Measurements from ENCODE around the gene CFAP61.

Gene CFAP61

GRCh38 chr20:20367575-20368417 lies 315.5 kb downstream of the CFAP61 start, which contains the start of gene INSM1:
Gene INSM1, plus strand, starts transcription at chr20:20368104. Its CDS starts 164 bp downstream, at chr20:20368268.
- no peak for DNase-seq

DNA sequence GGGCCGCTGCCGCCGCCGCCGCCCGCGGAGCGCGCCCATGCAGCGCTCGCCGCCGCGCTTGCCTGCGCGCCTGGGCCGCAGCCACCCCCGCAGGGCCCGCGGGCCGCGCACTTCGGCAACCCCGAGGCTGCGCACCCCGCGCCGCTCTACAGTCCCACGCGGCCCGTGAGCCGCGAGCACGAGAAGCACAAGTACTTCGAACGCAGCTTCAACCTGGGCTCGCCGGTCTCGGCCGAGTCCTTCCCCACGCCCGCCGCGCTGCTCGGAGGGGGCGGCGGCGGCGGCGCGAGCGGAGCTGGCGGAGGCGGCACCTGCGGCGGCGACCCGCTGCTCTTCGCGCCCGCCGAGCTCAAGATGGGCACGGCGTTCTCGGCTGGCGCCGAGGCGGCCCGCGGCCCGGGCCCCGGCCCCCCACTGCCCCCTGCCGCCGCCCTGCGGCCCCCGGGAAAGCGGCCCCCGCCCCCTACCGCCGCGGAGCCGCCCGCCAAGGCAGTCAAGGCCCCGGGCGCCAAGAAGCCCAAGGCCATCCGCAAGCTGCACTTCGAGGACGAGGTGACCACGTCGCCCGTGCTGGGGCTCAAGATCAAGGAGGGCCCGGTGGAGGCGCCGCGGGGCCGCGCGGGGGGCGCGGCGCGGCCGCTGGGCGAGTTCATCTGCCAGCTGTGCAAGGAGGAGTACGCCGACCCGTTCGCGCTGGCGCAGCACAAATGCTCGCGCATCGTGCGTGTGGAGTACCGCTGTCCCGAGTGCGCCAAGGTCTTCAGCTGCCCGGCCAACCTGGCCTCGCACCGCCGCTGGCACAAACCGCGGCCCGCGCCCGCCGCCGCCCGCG lies 316.3 kb downstream of the CFAP61 start:
- DNase-seq: no peak

DNA sequence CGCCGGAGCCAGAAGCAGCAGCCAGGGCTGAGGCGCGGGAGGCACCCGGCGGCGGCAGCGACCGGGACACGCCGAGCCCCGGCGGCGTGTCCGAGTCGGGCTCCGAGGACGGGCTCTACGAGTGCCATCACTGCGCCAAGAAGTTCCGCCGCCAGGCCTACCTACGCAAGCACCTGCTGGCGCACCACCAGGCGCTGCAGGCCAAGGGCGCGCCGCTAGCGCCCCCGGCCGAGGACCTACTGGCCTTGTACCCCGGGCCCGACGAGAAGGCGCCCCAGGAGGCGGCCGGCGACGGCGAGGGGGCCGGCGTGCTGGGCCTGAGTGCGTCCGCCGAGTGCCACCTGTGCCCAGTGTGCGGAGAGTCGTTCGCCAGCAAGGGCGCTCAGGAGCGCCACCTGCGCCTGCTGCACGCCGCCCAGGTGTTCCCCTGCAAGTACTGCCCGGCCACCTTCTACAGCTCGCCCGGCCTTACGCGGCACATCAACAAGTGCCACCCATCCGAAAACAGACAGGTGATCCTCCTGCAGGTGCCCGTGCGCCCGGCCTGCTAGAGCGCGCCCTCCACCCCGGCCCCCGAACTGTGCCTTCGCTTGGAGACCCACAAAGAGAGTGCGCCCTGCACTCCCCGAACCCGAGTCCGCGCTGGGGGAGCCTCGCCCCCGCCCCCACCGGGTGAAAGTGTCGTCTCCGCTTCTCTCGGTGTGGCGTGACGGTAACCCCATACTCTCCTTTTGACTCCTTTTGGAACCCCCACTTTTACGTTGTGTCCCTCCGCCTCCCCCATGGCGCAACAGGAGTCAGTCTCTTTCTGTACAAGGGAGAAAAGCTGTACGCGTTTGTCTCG lies 317.1 kb downstream of the CFAP61 start:
- no peak for DNase-seq

DNA sequence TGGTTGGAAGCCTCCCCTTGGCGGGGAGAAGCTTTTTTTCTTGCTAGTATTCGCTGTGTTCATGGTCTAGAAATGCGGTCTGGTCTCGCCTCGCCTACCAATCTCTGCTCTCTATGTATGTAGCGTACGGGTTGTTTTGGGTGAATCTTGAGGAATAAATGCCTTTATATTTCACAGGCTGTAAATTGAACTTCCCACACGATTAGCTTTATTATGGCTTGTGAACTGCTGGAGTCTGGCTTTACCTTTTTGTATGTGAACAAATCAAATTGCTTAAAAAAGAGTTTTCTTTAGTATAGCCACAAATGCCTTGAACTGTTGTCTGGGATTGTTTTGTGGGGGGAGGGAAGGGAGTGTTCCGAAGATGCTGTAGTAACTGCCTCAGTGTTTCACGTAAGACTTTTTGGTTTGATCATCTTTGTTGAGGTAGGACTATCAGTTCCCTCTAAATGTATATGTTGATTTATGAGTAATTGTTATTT lies 317.8 kb downstream of the CFAP61 start:
- no peak for DNase-seq

DNA sequence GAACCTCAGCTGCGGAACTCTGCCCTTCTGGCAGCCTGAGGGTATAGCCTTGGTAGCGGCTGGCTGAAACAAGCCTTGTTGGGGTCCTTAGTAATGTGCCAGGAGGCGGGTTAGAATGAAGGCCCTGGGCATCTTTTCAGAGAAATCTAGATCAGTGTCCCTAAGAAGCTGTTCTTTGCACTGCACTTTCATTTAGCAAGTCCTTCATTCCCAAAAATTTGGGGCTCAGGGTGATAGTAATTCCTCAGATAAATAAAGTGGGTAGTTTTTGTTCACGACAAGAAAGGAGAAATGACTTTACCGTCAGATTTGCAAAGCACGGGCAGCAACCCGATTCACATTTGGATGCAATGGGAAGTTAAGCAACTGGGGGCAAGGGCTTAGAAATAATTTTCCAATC lies 318.8 kb downstream of the CFAP61 start:
- DNase-seq: no peak

DNA sequence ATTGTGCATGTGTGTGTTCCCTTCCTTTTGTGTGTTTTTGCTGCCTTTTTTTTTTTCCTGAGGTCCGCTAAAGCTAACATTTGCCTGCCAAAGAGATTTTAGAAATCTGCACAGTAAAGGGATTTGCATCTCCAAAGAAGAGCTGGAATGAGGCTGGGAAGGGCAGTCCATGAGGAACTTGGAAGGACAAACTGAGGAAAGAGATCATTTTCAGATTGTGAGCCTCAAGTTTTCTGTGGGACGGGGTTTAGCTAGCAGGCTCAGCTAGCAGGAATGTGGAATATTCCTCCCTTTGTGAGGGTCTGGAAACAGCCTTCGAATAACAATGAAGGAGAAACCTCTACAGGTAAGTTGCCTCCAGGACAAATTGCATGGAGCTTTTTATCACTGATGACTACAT lies 319.3 kb downstream of the CFAP61 start:
- no peak for DNase-seq

- DNase-seq: no peak
These were observed 320.8 kb downstream of the CFAP61 start for GRCh38 chr20:20373091-20373571.

- DNase-seq: no peak
These were observed 323.5 kb downstream of the CFAP61 start for GRCh38 chr20:20375862-20376261.

- no peak for DNase-seq
These were observed 333.9 kb downstream of the CFAP61 start for GRCh38 chr20:20386192-20386591.

DNA sequence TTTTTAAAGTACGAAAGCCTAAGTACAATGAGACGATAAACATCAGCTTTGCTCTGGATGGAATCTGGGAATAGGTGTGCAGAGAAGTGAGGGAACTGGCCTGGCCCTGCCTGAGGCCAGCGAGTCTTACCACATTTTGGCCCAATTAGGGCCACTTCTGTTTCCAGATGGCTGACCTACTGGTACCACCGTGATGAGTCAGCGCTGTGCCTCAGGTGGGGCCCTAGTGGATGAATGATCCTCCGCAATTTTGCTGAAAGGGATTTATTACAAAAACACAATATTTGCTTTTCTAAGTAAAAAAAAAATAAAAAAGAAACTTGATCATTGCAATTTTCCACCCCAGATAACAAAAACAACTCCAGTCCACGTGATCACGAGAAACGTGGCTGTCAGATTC lies 338.1 kb downstream of the CFAP61 start:
- no peak for DNase-seq

GRCh38 chr20:20391115-20391514 lies 338.8 kb downstream of the CFAP61 start:
- no peak for DNase-seq

DNA sequence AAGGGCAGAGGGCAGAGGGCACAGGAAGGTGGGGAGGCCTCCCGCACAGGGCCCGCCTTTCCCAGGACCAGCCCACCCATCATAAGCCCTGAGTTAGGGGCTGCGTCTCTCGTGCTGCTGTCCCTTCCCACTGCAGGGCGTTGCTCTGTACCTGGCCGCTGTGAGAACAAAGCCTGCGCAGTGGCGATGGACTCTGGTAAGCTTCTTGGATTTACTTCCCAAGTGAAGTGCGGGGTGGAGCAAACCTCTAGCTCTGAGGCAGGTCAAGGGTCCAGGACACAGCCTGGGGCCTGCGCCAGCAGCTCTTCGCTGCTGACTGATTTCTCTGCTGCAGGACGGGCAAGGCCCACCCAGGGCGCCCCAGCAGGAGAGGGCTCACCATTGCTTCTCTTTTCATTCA lies 339.4 kb downstream of the CFAP61 start:
- DNase-seq: no peak

- peak; percentile 76 to 83 for DNase-seq
These were observed 341.1 kb downstream of the CFAP61 start for GRCh38 chr20:20393207-20394120.

GRCh38 chr20:20395087-20395486 lies 342.8 kb downstream of the CFAP61 start:
- DNase-seq: no peak

- no peak for DNase-seq
These were observed 343.7 kb downstream of the CFAP61 start for GRCh38 chr20:20395903-20396568.

DNA sequence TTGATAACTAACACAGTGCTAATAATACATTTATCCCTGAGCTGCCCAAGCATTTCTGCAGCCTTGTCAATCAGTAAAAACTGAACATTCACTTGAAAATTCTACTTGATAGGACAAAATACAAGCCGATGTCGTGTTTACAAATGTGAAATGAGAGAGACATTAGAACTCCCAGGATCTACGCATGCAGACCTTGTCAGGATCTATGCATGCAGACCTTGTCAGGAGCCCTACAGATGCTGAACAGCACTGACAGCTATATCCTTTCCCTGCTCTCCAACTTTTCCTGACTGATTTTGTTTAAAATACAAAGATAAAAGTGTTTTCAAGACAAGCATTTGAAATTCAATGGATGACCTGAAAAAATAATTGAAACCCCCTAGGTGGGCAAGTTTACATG lies 344.5 kb downstream of the CFAP61 start:
- no peak for DNase-seq

DNA sequence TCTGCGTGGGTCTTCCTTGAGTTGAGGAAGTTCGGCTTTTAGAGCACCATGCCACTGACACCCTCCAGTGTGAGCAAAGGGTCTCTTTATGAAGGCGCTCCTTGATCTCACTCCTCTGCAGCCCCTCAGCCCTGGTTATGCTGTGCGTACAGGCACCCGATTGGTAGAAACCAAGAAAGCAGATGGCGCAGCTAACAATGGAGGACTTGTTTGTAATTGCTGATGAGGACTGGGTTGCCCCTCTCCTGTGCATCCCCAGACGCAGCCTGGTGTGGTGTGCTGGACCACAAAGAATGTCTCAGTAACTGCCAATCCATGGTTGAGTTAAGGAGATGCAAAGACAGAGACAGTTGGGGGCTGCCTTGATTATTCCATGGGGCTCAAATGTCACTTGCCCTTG lies 345.8 kb downstream of the CFAP61 start:
- DNase-seq: no peak

DNA sequence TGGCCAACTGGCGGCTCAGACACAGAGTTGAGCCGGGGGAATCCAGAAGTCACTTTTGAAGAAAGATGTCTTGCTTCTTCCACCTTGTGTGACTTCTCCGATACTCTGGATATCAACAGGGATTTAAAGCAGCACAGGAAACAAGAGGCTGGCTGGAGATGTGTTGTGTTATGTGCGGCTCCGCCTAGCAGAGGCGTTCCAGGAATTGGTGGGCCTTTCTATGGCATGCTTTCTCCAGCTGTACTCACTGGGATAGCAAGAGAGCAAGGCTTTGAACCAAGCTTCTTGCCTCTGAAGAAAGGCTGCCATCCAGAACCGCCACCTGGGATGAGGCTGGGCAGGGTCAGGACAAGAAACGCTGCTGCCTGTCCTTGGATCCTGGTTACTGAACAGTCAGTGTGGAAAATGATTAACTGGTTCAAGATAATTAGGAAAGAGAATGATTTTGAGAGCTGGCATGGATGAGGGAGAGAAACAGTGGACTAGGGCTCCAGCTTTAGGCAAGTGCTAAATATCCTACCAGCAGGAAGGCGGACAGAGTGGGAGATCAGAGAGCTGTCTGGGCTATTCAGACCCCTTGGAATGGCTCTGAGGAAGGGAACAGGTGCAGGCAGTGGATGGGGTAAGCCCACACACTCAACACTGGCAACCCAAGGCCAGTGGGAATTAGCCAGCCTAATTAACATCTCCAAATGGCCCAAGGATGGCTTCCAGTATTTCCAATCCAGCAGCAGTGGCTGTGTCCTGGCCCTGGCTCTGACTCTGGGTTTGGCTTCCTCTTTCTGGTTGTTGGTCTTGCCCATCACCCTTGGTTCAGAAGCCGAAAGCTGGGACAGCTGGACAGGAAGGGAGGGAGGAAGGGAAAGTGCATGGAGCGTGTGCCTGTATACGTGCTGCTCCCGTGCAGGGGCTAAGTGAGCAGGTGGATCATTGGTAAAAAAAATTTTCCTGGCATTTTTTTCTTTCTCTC lies 347.5 kb downstream of the CFAP61 start:
- DNase-seq: peak in 1 of 2 donors; percentile 13

DNA sequence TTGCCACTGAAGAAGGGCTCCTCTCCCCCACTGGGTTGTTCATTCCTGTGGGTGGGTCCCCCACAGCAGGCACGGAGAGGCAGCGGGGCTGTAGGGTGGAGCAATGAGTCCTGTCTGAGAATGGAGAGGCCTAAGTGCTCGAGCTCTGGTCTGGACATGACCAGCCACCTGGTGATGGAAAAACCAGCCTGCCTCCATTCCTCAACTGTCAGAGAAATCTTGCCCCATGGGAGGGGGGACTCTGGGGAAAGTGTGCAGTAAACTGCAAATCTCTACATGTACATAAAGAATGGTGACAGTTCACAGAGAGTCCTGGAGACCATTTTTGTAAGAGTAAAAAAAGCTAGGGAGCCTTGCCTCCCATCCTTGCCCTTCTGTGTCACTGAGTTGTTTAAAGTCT lies 349.7 kb downstream of the CFAP61 start:
- no peak for DNase-seq

DNA sequence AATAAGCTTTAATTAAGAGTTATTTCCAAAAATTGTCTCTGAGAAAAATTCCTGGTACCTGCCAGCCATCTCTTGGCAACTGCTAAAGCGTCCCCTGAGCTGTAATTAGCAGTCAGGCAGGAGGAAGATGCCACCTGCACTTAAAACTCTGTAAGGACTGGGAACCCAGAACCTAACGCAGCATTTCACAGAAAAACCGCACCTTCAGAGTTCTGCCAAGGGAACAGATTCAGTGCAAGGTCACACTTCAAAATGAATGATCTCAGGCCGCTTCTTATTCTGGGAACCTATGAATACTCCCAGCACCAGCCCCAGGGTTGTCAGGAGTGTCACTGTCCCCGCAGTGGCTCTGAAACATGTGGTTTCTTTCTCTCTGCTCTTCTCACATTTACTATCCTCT lies 352.3 kb downstream of the CFAP61 start:
- no peak for DNase-seq

Measured in inflammatory macrophage treated with lipopolysaccharide for 1 hour (primary cell).